ENCODE measurements around the gene EBP. TPM values are rescaled to one million over a fixed set of nuclear protein-coding genes. Genes with fewer than 3 reads are reported as not detected.

Gene EBP
- total RNA-seq, 2 donors from 2014 or later: 3.5 to 18.8 TPM

- no peaks in the 10 kb centered on the region for H3K27me3 ChIP-seq (replicated peaks; ENCODE audit: insufficient read depth)
- H3K4me3 ChIP-seq: peak overlapping the region; percentile 85
- no peak overlapping the region for H3K27ac ChIP-seq
- no peak for TF ChIP-seq CTCF (IDR thresholded peaks at IDR 0.05)
- no peaks in the 10 kb centered on the region for H3K9me3 ChIP-seq
- no peak for ATAC-seq (ENCODE audit: insufficient number of reproducible peaks, low FRiP score, low read depth)
- peaks cover 0 to 8% of the 10 kb centered on the region in 2 donors for H3K4me1 ChIP-seq (ENCODE audit: control insufficient read depth in 1 of 2, low read depth in 2 of 2)
- no peaks in the 10 kb centered on the region for H3K36me3 ChIP-seq
- DNase-seq (ENCODE audit: low spot score): no peak
Observed at GRCh38 chrX:48509619-48510018, 12.0 kb upstream of the EBP start.

GRCh38 chrX:48511560-48511959 lies 10.0 kb upstream of the EBP start:
- no peak overlapping the region for H3K4me3 ChIP-seq
- TF ChIP-seq CTCF (IDR thresholded peaks at IDR 0.05): no peak
- ATAC-seq (ENCODE audit: insufficient number of reproducible peaks, low FRiP score, low read depth) (no peak), DNase-seq (ENCODE audit: low spot score) (no peak)
- no peaks in the 10 kb centered on the region for H3K27me3 ChIP-seq (replicated peaks; ENCODE audit: insufficient read depth)
- H3K36me3 ChIP-seq: peaks cover 4% of the 10 kb centered on the region
- no peak overlapping the region for H3K27ac ChIP-seq
- no peaks in the 10 kb centered on the region for H3K9me3 ChIP-seq
- peaks cover 0 to 8% of the 10 kb centered on the region in 2 donors for H3K4me1 ChIP-seq (ENCODE audit: control insufficient read depth in 1 of 2, low read depth in 2 of 2)

- Histone ChIP-seq H3K36me3 (peaks cover 4% of the 10 kb centered on the region), H3K27ac (no peak overlapping the region), H3K9me3 (no peaks in the 10 kb centered on the region), H3K27me3 (replicated peaks; ENCODE audit: insufficient read depth) (no peaks in the 10 kb centered on the region), H3K4me1 (ENCODE audit: control insufficient read depth in 1 of 2, low read depth in 2 of 2) (peaks cover 0 to 8% of the 10 kb centered on the region in 2 donors), H3K4me3 (no peak overlapping the region)
- no peak for TF ChIP-seq CTCF (IDR thresholded peaks at IDR 0.05)
- DNase-seq (ENCODE audit: low spot score) (no peak), ATAC-seq (ENCODE audit: insufficient number of reproducible peaks, low FRiP score, low read depth) (no peak)
Observed at GRCh38 chrX:48512371-48512935, 9.2 kb upstream of the EBP start.

GRCh38 chrX:48513670-48514069 lies 7.9 kb upstream of the EBP start:
- H3K27ac ChIP-seq: no peak overlapping the region
- H3K4me3 ChIP-seq: no peak overlapping the region
- H3K9me3 ChIP-seq: no peaks in the 10 kb centered on the region
- H3K27me3 ChIP-seq (replicated peaks; ENCODE audit: insufficient read depth): no peaks in the 10 kb centered on the region
- DNase-seq (ENCODE audit: low spot score) (no peak), ATAC-seq (ENCODE audit: insufficient number of reproducible peaks, low FRiP score, low read depth) (no peak)
- H3K36me3 ChIP-seq: peaks cover 4% of the 10 kb centered on the region
- TF ChIP-seq CTCF (IDR thresholded peaks at IDR 0.05): no peak
- H3K4me1 ChIP-seq (ENCODE audit: control insufficient read depth in 1 of 2, low read depth in 2 of 2): peaks cover 0 to 8% of the 10 kb centered on the region in 2 donors

GRCh38 chrX:48514126-48514806 lies 7.3 kb upstream of the EBP start:
- Histone ChIP-seq H3K4me1 (ENCODE audit: control insufficient read depth in 1 of 2, low read depth in 2 of 2) (peaks cover 0 to 8% of the 10 kb centered on the region in 2 donors), H3K36me3 (peaks cover 4% of the 10 kb centered on the region), H3K4me3 (no peak overlapping the region), H3K9me3 (no peaks in the 10 kb centered on the region), H3K27ac (no peak overlapping the region), H3K27me3 (replicated peaks; ENCODE audit: insufficient read depth) (no peaks in the 10 kb centered on the region)
- no peak for ATAC-seq (ENCODE audit: insufficient number of reproducible peaks, low FRiP score, low read depth)
- no peak for DNase-seq (ENCODE audit: low spot score)
- TF ChIP-seq CTCF (IDR thresholded peaks at IDR 0.05): no peak
